Fibroblast of lung (primary cell): ENCODE measurements around the gene SOX9.

Experiments used
- CTCF ChIP-seq, 2 donors: IDR thresholded peaks in 1 of 2; conservative IDR thresholded peaks in 1 of 2; 1 replicate in 1 of 2; 2 replicates in 1 of 2; pipeline ENCODE4 v1.5.1; 2011 to 2012; ENCODE audit warnings: low read length in 2 of 2, control low read depth in 1 of 2, inconsistent platforms in 1 of 2, low read depth in 1 of 2, mild to moderate bottlenecking in 1 of 2
- EZH2 ChIP-seq: IDR thresholded peaks from 2 replicates; pipeline ENCODE4 v1.5.1; 2012; ENCODE audit warnings: low read length, control low read depth, mild to moderate bottlenecking; ENCODE audit errors: missing control alignments

- no peak for TF ChIP-seq CTCF (conservative IDR thresholded peaks at IDR 0.05 in 1 of 2, IDR thresholded peaks at IDR 0.05 in 1 of 2; ENCODE audit: low read depth in 1 of 2, low read length in 2 of 2)
- no peak for TF ChIP-seq EZH2
These were observed 1.4 kb downstream of the SOX9 start for GRCh38 chr17:72122010-72122764.
